HCT116 (cell line): ENCODE measurements around the gene NTSR1. TPM values are rescaled to one million over a fixed set of nuclear protein-coding genes. Genes with fewer than 3 reads are reported as not detected.

Source experiments
- ATAC-seq: fragments of 200-7000 bp; cut with Tn5 transposase; 2 replicates; pipeline ENCODE4 v1.9.1; 2020; ENCODE audit warnings: mild to moderate bottlenecking, moderate library complexity
- BruUV-seq: library from RNA; stranded (reverse); fragments of 400-500 nt; replicated peaks from 2 replicates; lab custom pipeline; 2021; lab: Mats Ljungman, UMichigan
- CTCF ChIA-PET: fragments of 300-600 bp; sonication (Branson Sonifier 250); formaldehyde crosslinking; loops from one replicate; lab custom pipeline; 2021; ENCODE audit warnings: antibody characterized with exemption; lab: Charles Lee
- POLR2A ChIA-PET: fragments of 300-600, 350-600 bp; sonication (Branson Sonifier 250); formaldehyde crosslinking; loops from one replicate; lab custom pipeline; 2021; ENCODE audit warnings: antibody characterized with exemption; lab: Charles Lee
- RAD21 ChIA-PET, 2 experiments: fragments of 300-600 bp; sonication (Branson Sonifier 250); formaldehyde crosslinking; loops; one replicate each; lab custom pipeline; 2023; ENCODE audit warnings: low total read pairs in 2 of 2; ENCODE audit not compliant: uncharacterized antibody in 2 of 2, unreplicated experiment in 2 of 2, low non-redundant PET in 1 of 2; lab: Charles Lee
- DNase-seq: peaks from one replicate; pipeline ENCODE4 v3.0.0-alpha.2; 2010; ENCODE audit warnings: low read depth, low spot score
- H2AFZ ChIP-seq: fragments of 200-600 bp; shearing (Covaris generic), sonication (generic); 2 replicates; pipeline ENCODE4 v1.6.1; 2017; ENCODE audit warnings: low read depth, mixed run types, mixed read lengths, antibody characterized with exemption, low read length; ENCODE audit not compliant: poor library complexity, severe bottlenecking
- H3K27ac ChIP-seq: 2 replicates; pipeline ENCODE4 v1.5.1; 2012; ENCODE audit warnings: low read depth, low read length
- H3K27me3 ChIP-seq: fragments of 200-600 bp; sonication (generic); 2 replicates; pipeline ENCODE4 v1.6.1; 2016; ENCODE audit warnings: mixed run types, low read length, mixed read lengths; ENCODE audit not compliant: insufficient read depth
- H3K36me3 ChIP-seq, 2 experiments: fragments of 200-500 bp in 1 of 2; fragments of 200-600 bp in 1 of 2; sonication (Bioruptor generic) in 1 of 2; sonication (generic) in 1 of 2; 2 replicates each; pipeline versions ENCODE4 v1.5.1 to v1.6.1; 2014 to 2016; ENCODE audit warnings: low read length in 2 of 2, inconsistent platforms in 1 of 2, mixed read lengths in 1 of 2, mixed run types in 1 of 2; ENCODE audit not compliant: insufficient read depth in 2 of 2, control insufficient read depth in 1 of 2
- H3K4me1 ChIP-seq, 2 experiments: fragments of 200-600 bp in 1 of 2; sonication (generic) in 1 of 2; 2 replicates each; pipeline versions ENCODE4 v1.5.1 to v1.6.1; 2012 to 2017; ENCODE audit warnings: low read length in 2 of 2, inconsistent platforms in 1 of 2, mild to moderate bottlenecking in 1 of 2, mixed read lengths in 1 of 2, mixed run types in 1 of 2, moderate library complexity in 1 of 2; ENCODE audit not compliant: insufficient read depth in 2 of 2, control insufficient read depth in 1 of 2
- H3K4me2 ChIP-seq: fragments of 200-600 bp; sonication (generic); 2 replicates; pipeline ENCODE4 v1.6.1; 2017; ENCODE audit warnings: mixed run types, low read length, mixed read lengths
- H3K4me3 ChIP-seq, 2 experiments: fragments of 200-600 bp in 1 of 2; sonication (generic) in 1 of 2; replicated peaks in 1 of 2; 2 replicates each; pipeline ENCODE4 v1.5.1; 2011 to 2016; ENCODE audit warnings: low read length in 2 of 2, control low read depth in 1 of 2, low read depth in 1 of 2, mild to moderate bottlenecking in 1 of 2, mixed read lengths in 1 of 2, mixed run types in 1 of 2
- H3K79me2 ChIP-seq: fragments of 200-600 bp; sonication (generic); 2 replicates; pipeline ENCODE4 v1.6.1; 2017; ENCODE audit warnings: mild to moderate bottlenecking, mixed run types, low read length, moderate library complexity, mixed read lengths; ENCODE audit not compliant: insufficient read depth
- H3K9ac ChIP-seq: fragments of 200-600 bp; sonication (generic); 2 replicates; pipeline ENCODE4 v1.6.1; 2016; ENCODE audit warnings: low read length, mixed read lengths
- H3K9me2 ChIP-seq: fragments of 200-600 bp; sonication (generic), shearing (Covaris generic); 2 replicates; pipeline ENCODE4 v1.6.1; 2017; ENCODE audit warnings: mixed run types, mild to moderate bottlenecking, moderate library complexity; ENCODE audit not compliant: insufficient read depth
- H3K9me3 ChIP-seq, 2 experiments: fragments of 200-500 bp in 1 of 2; fragments of 200-600 bp in 1 of 2; sonication (Bioruptor generic) in 1 of 2; sonication (generic) in 1 of 2; 2 replicates each; pipeline ENCODE4 v1.6.1; 2014 to 2017; ENCODE audit warnings: low read length in 2 of 2, mixed read lengths in 2 of 2, inconsistent platforms in 1 of 2, low read depth in 1 of 2, mild to moderate bottlenecking in 1 of 2, mixed run types in 1 of 2, moderate library complexity in 1 of 2; ENCODE audit not compliant: control insufficient read depth in 1 of 2, insufficient read depth in 1 of 2
- H4K20me1 ChIP-seq: fragments of 200-600 bp; sonication (generic), shearing (Covaris generic); 2 replicates; pipeline ENCODE4 v1.6.1; 2017; ENCODE audit warnings: mixed run types, mild to moderate bottlenecking, moderate library complexity; ENCODE audit not compliant: insufficient read depth
- CBX3 ChIP-seq: IDR thresholded peaks from 2 replicates; pipeline ENCODE4 v1.6.1; 2012; ENCODE audit warnings: low read depth
- CEBPB ChIP-seq: IDR thresholded peaks from 2 replicates; pipeline ENCODE4 v1.6.1; 2012; ENCODE audit warnings: low read depth
- CTCF ChIP-seq, 3 experiments: fragments of 200-600 bp in 1 of 3; sonication (generic) in 1 of 3; IDR thresholded peaks in 2 of 3; conservative IDR thresholded peaks in 1 of 3; 2 replicates each; pipeline ENCODE4 v1.5.1; 2012 to 2017; ENCODE audit warnings: low read depth in 2 of 3, low read length in 2 of 3, antibody characterized with exemption in 1 of 3, borderline replicate concordance in 1 of 3, control low read depth in 1 of 3, mild to moderate bottlenecking in 1 of 3, mixed read lengths in 1 of 3, mixed run types in 1 of 3, moderate library complexity in 1 of 3; ENCODE audit not compliant: insufficient read depth in 1 of 3
- ELF1 ChIP-seq: IDR thresholded peaks from 2 replicates; pipeline ENCODE4 v1.6.1; 2012; ENCODE audit warnings: low read depth, borderline replicate concordance
- EZH2 ChIP-seq: fragments of 200-600 bp; sonication (generic); IDR thresholded peaks from 2 replicates; pipeline ENCODE4 v1.6.1; 2017; ENCODE audit warnings: antibody characterized with exemption, mixed run types
- FOSL1 ChIP-seq: IDR thresholded peaks from 2 replicates; pipeline ENCODE4 v1.6.1; 2012; ENCODE audit warnings: low read depth
- JUND ChIP-seq: IDR thresholded peaks from 2 replicates; pipeline ENCODE4 v1.6.1; 2012
- MAX ChIP-seq: IDR thresholded peaks from 2 replicates; pipeline ENCODE4 v1.6.1; 2012
- POLR2AphosphoS5 ChIP-seq: IDR thresholded peaks from 2 replicates; pipeline ENCODE4 v1.6.1; 2011; ENCODE audit warnings: mild to moderate bottlenecking, low read depth, low read length, moderate library complexity
- RAD21 ChIP-seq: IDR thresholded peaks from 2 replicates; pipeline ENCODE4 v1.6.1; 2012; ENCODE audit warnings: low read depth, mild to moderate bottlenecking
- SIN3A ChIP-seq: IDR thresholded peaks from 2 replicates; pipeline ENCODE4 v1.6.1; 2012; ENCODE audit warnings: low read depth
- SP1 ChIP-seq: IDR thresholded peaks from 2 replicates; pipeline ENCODE4 v1.6.1; 2012; ENCODE audit warnings: low read depth
- SRF ChIP-seq: IDR thresholded peaks from 2 replicates; pipeline ENCODE4 v1.6.1; 2012; ENCODE audit warnings: low read depth
- TCF7L2 ChIP-seq: IDR thresholded peaks from 2 replicates; pipeline ENCODE4 v1.7.0; 2011; ENCODE audit warnings: borderline replicate concordance, inconsistent platforms; ENCODE audit not compliant: insufficient read depth, insufficient read length; ENCODE audit errors: extremely low read depth
- YY1 ChIP-seq: IDR thresholded peaks from 2 replicates; pipeline ENCODE4 v1.6.1; 2011; ENCODE audit warnings: low read length, low read depth, moderate library complexity, mild to moderate bottlenecking; ENCODE audit not compliant: insufficient replicate concordance; ENCODE audit errors: extremely low read depth
- ZFX ChIP-seq: fragments of 450-650 bp; IDR thresholded peaks from 2 replicates; pipeline ENCODE4 v1.6.1; 2017
- ZNF274 ChIP-seq: fragments of 200-500 bp; sonication (Bioruptor generic); IDR thresholded peaks from 2 replicates; pipeline ENCODE4 v1.6.1; 2014; ENCODE audit warnings: mild to moderate bottlenecking, low read depth, low read length, inconsistent platforms
- intact Hi-C: fragments of 100-400 bp; cut with micrococcal nuclease; formaldehyde crosslinking; loops from 2 replicates; pipeline ENCODE4 v1.10.0; 2022
- total RNA-seq: library from RNA; stranded (reverse); gene quantifications from one replicate; pipeline ENCODE4 v1.2.1, GENCODE V29; 2021; ENCODE audit not compliant: unreplicated experiment
- TF ChIP-seq, protein P1 (sequence below): IDR thresholded peaks from 2 replicates; pipeline ENCODE4 v1.6.1; 2012; ENCODE audit warnings: low read depth
- TF ChIP-seq, protein P2 (sequence below): IDR thresholded peaks from 2 replicates; pipeline ENCODE4 v1.6.1; 2012

NTSR1 gene
- total RNA-seq, 1 experiment from 2014 or later, result 187 TPM

DNA sequence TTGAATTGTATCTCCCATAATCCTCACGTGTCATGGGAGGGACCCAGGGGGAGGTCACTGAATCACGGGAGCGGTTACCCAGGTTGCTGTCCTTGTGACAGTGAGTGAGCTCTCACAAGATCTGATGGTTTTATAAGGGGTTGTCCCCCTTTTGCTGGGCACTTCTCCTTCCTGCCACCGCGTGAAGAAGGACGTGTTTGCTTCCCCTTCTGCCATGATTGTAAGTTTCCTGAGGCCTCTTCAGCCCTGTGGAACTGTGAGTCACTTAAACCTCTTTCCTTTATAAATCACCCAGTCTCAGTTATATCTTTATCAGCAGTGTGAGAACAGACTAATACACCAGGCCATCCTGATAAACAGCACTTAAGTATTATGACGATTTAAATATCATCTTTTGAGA is 78.7 kb downstream of the NTSR1 start:
- H3K27me3 ChIP-seq, result no peaks in the 10 kb centered on the region
- ChIA-PET POLR2A (no interaction called here), CTCF (no interaction called here), RAD21 (no interaction called here)
- no peak overlapping the region for H3K9ac ChIP-seq
- no peak overlapping the region for H2AFZ ChIP-seq
- H3K79me2 ChIP-seq, result no peaks in the 10 kb centered on the region
- intact Hi-C loops, result no loop called here
- H3K36me3 ChIP-seq, result no peaks in the 10 kb centered on the region
- BruUV-seq, result no TSS peak
- H3K9me2 ChIP-seq, result no peaks in the 10 kb centered on the region
- no peaks in the 10 kb centered on the region for H4K20me1 ChIP-seq
- H3K27ac ChIP-seq, result no peak overlapping the region
- ATAC-seq (no peak), DNase-seq (no peak)
- no peak overlapping the region for H3K4me2 ChIP-seq
- H3K9me3 ChIP-seq, result no peaks in the 10 kb centered on the region
- no peak overlapping the region for H3K4me3 ChIP-seq
- peaks cover 5 to 22% of the 10 kb centered on the region in 2 experiments; a peak in 3 of 4 replicates for H3K4me1 ChIP-seq
- TF ChIP-seq POLR2AphosphoS5, result no peak
- no peak for TF ChIP-seq YY1
- no peak for TF ChIP-seq CEBPB
- TF ChIP-seq SRF, result no peak
- TF ChIP-seq, protein P1, sequence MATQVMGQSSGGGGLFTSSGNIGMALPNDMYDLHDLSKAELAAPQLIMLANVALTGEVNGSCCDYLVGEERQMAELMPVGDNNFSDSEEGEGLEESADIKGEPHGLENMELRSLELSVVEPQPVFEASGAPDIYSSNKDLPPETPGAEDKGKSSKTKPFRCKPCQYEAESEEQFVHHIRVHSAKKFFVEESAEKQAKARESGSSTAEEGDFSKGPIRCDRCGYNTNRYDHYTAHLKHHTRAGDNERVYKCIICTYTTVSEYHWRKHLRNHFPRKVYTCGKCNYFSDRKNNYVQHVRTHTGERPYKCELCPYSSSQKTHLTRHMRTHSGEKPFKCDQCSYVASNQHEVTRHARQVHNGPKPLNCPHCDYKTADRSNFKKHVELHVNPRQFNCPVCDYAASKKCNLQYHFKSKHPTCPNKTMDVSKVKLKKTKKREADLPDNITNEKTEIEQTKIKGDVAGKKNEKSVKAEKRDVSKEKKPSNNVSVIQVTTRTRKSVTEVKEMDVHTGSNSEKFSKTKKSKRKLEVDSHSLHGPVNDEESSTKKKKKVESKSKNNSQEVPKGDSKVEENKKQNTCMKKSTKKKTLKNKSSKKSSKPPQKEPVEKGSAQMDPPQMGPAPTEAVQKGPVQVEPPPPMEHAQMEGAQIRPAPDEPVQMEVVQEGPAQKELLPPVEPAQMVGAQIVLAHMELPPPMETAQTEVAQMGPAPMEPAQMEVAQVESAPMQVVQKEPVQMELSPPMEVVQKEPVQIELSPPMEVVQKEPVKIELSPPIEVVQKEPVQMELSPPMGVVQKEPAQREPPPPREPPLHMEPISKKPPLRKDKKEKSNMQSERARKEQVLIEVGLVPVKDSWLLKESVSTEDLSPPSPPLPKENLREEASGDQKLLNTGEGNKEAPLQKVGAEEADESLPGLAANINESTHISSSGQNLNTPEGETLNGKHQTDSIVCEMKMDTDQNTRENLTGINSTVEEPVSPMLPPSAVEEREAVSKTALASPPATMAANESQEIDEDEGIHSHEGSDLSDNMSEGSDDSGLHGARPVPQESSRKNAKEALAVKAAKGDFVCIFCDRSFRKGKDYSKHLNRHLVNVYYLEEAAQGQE, result no peak
- TF ChIP-seq, protein P2, sequence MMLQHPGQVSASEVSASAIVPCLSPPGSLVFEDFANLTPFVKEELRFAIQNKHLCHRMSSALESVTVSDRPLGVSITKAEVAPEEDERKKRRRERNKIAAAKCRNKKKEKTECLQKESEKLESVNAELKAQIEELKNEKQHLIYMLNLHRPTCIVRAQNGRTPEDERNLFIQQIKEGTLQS, result no peak
- no peak for TF ChIP-seq SIN3A
- no peak for TF ChIP-seq EZH2
- no peak for TF ChIP-seq ZFX
- TF ChIP-seq FOSL1, result no peak
- TF ChIP-seq CBX3, result no peak
- no peak for TF ChIP-seq RAD21
- no peak for TF ChIP-seq SP1
- TF ChIP-seq ELF1, result no peak
- TF ChIP-seq MAX, result no peak
- no peak for TF ChIP-seq CTCF (IDR thresholded peaks at IDR 0.05 in 2 of 3, conservative IDR thresholded peaks at IDR 0.05 in 1 of 3; ENCODE audit: borderline replicate concordance in 1 of 3, insufficient read depth in 1 of 3, low read depth in 2 of 3, low read length in 2 of 3)
- TF ChIP-seq JUND, result no peak
- TF ChIP-seq ZNF274, result no peak
- no peak for TF ChIP-seq TCF7L2
